Fibroblast of skin of scalp (primary cell): Measurements from ENCODE around the gene ZNF407.

Source experiments
- DNase-seq: peaks from one replicate; pipeline ENCODE4 v3.0.0-alpha.2; 2013

ZNF407 gene

GRCh38 chr18:74679006-74679678, 81.5 kb downstream of the ZNF407 start:
- no peak for DNase-seq

DNA sequence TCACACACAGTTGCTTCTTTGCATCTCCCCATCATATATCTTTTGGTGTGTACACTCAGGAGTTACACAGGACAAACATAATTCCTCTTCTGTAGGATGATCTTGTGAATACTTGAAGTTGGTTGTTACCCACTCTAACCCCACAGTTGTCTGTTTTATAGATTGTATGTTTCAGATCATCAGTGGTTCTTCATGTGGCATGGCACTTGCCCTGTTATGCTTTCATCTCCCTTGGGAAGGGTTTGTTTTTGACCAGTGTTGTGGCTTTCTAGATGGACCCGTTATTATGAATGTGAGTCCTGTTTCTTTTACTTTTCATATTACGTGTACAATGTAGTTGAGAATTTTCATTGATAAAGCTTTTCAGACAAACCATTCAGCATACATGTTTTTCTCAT, 82.0 kb downstream of the ZNF407 start:
- no peak for DNase-seq

- DNase-seq: peak; percentile 4
These were observed 84.7 kb downstream of the ZNF407 start for GRCh38 chr18:74682141-74682990.

- peak; percentile 4 for DNase-seq
These were observed 85.3 kb downstream of the ZNF407 start for GRCh38 chr18:74682991-74683297.

DNA sequence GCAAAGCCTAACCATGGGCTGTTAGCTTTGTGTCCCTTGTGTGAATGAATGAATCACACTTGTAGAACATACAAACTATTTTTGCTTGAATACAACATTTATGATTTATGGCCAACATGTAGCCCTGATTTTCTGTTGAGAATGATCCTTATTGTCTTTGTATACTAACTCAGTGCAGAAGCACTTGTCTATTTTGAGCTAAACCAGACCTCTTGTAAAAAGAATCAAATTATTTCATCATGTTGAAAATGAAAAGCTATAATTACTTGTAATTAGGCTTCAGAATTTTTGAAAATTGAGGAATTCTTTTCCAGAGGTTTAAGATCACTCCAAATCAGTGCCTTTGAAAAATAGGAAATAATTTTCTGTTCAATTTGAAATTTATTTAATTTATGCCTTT, 85.9 kb downstream of the ZNF407 start:
- DNase-seq: no peak

GRCh38 chr18:74689251-74689650, 91.6 kb downstream of the ZNF407 start:
- DNase-seq: peak; percentile 83

DNA sequence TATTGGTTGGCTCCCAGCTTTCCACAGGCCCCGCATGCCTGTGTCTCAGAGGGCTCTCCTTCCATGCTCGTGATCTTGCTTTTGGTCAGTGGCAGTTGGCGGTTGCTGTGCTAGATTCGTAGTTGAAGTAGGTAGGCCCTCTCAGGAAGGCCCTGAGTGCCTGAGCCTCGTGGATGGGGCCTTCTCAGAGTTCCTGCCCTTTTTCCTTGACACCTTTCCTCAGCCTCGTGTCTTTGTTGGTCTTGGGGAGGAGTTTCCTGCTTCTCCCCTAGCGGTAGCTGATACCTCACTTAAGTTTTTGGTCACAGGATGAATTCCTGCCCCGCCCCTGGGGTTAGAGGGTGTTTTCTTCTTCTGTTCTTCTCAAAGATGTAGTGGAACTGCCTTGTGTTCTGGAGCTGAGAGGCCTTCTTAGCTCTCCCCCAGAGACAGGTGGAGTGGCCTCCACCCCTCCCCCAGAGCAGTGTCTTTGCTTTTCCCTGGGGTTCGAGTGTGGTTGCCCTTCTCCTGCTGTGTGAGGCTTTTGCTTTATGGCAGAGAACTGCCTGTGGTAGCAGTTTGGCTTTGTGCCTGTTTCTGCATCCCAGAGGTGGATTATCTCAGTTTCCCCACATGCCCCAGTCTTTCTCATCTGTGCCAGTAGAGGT, 94.8 kb downstream of the ZNF407 start:
- no peak for DNase-seq

GRCh38 chr18:74694436-74694835, 96.8 kb downstream of the ZNF407 start:
- DNase-seq: no peak

- no peak for DNase-seq
These were observed 97.5 kb downstream of the ZNF407 start for GRCh38 chr18:74695170-74695569.

DNA sequence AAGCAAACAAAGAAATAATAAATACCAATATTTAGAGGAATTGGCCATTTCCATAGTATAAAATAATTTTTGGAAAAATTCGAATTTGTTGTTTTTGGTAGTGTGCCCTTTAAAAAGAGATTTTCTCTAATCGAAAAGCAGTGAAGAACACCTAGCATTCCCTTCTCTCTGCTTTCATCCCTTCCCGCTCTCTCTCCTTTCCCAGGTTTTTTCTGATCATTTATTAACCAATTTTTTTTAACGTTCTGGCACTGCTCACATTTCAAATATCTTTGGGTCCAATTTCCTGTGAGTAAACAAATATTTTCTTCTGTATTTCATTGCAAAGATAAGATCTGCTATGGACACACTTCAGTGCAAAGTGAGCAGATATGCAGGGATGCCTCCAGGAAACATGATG, 101.2 kb downstream of the ZNF407 start:
- DNase-seq: no peak

DNA sequence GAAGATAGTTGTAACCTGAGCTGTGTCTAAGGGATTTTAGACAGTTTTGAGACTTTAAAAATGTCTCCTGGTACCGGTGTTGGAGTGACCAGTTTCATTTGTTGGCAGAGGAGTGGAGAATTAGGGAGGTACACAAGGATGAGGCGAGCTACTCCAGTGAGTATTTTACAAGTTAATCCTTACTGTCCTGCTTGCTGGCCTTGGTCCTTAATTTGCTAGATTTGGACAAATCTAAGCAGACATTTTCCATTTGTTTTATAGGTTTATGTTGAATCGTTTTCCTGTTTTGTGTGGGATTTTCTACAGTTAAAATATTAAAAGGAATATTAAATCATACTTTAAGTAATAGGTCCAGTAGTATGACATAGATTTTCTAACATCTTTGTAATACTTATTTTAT, 101.8 kb downstream of the ZNF407 start:
- DNase-seq: no peak

- no peak for DNase-seq
These were observed 105.3 kb downstream of the ZNF407 start for GRCh38 chr18:74702950-74703349.

DNA sequence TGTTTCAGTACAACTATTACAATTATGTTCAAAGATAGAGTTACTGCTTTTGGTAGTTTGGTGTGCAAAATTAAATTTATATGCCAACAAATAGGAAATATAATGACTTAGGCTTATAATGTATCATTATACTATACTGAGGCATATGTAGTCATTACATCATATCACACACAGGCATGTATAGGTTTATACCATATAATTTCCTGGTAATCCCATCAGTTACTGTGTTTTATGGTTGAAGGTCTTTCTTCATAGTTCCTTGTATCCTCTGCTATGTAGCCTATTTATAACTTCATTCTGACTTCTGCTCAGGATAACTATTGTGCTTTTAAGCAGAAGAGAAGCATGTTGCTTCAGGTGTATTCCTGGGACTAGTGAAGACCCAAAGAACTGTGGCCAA, 110.5 kb downstream of the ZNF407 start:
- DNase-seq: no peak

GRCh38 chr18:74709452-74709851, 111.8 kb downstream of the ZNF407 start:
- DNase-seq: no peak

DNA sequence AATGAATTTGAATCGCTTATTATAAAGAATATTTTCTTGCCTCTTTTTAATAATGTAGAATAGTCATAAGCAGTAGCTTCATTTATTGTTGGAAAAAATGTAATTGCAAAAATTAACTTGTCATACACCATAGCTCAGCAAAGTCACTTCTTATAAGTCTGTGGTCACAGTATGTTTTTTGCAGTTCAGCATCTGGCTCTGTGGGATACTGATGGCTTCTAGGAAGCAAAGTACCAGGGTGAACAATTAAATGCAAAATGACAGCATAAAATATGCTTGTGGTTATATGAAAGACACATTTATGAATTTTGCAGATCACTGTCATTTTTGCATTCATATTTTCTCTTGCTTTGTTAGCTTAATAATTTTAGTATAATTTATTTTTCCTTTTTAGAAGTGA, 116.5 kb downstream of the ZNF407 start:
- DNase-seq: no peak

- DNase-seq: no peak
These were observed 117.1 kb downstream of the ZNF407 start for GRCh38 chr18:74714791-74715190.

GRCh38 chr18:74715306-74715705, 117.6 kb downstream of the ZNF407 start:
- DNase-seq: no peak

DNA sequence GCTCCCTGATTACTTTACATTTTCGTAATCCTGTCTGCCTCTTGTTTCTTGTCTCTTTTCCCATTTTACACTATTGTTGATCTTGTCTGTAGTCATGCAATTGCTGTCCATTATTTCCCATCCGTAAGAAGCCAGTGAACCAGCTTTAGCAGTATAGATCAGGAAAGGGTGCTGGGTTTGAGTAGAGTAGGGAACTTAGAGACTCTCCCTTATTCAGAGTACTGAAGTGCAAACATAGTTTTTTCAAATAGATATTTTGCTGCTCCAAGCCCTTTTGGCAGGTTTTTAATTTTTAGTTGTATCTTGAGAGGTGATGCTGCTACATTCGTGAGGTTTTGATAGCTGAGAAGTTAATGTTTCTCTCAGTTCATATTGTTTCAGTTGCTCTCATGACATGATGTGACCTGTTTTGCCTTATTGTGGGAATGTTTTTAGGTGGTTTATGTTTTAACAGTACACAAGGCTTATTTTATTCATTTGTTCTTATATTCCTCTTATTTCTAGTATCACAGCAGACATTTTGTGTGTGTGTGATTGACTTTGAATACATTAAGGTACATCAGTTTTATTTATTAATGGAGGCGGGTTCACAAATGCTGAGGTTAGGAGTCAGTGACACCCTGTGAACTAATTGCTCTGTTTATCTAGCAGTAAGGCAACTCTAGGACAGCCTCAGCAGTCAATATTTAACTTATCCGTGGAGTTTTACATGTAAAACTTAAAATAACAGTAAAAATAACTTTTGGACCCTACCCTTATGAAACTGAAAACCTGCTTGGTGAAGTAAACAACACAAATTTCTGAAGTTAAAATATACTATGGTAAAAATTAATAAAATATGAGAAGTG, 118.4 kb downstream of the ZNF407 start:
- no peak for DNase-seq

DNA sequence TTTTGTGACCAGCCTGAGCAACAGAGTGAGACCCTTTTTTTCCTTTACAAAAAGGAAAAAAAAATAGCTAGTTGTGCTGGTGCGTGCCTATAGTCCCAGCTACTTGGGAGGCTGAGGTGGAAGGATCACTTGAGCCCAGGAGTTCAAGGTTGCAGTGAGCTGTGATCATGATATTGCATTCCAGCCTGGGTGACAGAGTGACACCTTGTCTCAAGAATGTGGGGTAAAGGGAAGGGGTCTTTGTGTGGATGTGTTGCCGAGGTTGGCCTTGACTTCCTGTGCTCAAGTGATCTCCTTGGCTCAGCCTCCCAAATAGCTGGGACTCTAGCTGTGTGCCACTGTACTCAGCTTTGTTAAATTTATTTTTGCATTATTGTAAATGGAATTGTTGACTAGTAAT, 120.6 kb downstream of the ZNF407 start:
- no peak for DNase-seq

DNA sequence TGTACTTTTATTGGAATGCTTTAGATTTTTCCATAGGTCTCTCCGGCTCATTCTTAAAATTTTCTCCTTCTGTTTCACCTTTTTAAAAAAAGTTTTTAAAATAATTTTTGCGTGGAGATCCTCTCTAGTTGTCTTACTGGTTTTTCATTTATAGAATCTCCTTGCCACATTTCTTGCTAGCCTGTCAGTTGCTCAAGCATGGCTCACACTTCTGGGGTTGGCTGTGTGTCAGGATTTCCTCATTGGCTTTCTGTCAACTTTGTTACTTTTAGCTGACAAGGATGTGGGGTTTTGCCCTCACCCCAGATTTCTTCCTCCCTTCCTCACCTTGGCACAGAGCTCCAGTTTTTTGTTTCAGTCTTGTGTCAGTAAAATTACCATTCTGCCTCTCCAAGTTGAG, 124.6 kb downstream of the ZNF407 start:
- peak; percentile 45 for DNase-seq

DNA sequence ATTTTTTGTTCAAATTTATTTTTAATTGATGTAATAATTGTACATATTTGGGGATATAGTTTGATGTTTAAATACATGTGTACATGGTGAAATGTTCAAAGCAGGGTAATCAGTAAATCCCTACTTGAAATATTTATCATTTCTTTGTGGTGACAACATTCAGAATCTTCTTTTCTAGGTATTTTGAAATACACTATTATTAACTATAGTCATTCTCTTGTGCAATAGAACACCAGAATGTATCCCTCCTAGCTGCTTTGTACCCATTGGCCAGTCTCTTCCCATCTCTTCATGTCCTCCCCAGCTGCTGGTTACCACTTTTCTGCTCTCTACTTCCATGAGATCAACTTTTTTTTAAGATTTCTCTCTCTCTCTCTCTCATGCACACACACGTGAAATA, 126.5 kb downstream of the ZNF407 start:
- peak; percentile 71 for DNase-seq

GRCh38 chr18:74725690-74726089, 128.0 kb downstream of the ZNF407 start:
- no peak for DNase-seq

DNA sequence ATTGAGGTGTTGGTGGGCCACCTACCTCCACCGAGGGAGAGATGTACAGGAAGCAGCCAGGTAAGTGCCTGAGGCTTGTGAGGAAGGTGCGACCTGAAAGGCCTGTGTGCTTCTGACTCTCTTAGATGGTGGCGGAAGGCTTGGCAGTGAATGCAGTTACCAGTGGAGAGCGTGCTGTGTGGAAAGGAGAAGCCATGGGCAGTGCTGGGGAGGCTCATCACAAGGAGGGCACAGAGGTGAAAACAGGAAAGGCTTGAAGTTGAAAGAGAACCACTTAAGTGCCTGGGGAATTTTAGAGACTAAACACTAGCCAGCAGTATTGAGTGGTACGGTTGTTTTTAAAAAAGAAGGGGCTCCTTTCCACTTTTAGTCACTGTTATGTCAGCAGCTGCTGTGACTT, 130.9 kb downstream of the ZNF407 start:
- no peak for DNase-seq
